Thymus (tissue), 11 donors: ENCODE data around the gene UGGT2. TPM values are rescaled to one million over a fixed set of nuclear protein-coding genes. Genes with fewer than 3 reads are reported as not detected.

Experiments
- DNase-seq, 9 donors: peaks; one replicate each; pipeline ENCODE4 v3.0.0-alpha.2; 2013; ENCODE audit warnings: low spot score in 9 of 9, low read depth in 6 of 9, missing footprints in 1 of 9
- H3K27ac ChIP-seq, 2 donors: one replicate each; pipeline ENCODE4 v1.5.1; 2013; ENCODE audit warnings: control low read depth in 1 of 2, low read depth in 1 of 2, low read length in 1 of 2, mild to moderate bottlenecking in 1 of 2, moderate library complexity in 1 of 2
- H3K27me3 ChIP-seq, 2 donors: one replicate each; pipeline ENCODE4 v1.5.1; 2013; ENCODE audit warnings: low read length in 1 of 2; ENCODE audit not compliant: control insufficient read depth in 2 of 2, insufficient read depth in 1 of 2
- H3K36me3 ChIP-seq, 2 donors: one replicate each; pipeline ENCODE4 v1.5.1; 2013; ENCODE audit warnings: low read length in 1 of 2, mild to moderate bottlenecking in 1 of 2, moderate library complexity in 1 of 2; ENCODE audit not compliant: control insufficient read depth in 2 of 2, insufficient read depth in 2 of 2
- H3K4me1 ChIP-seq, 2 donors: one replicate each; pipeline ENCODE4 v1.5.1; 2013; ENCODE audit warnings: low read length in 2 of 2; ENCODE audit not compliant: control insufficient read depth in 2 of 2, insufficient read depth in 2 of 2
- H3K4me3 ChIP-seq, 2 donors: one replicate each; pipeline ENCODE4 v1.5.1; 2013; ENCODE audit warnings: low read length in 2 of 2, control low read depth in 1 of 2, mild to moderate bottlenecking in 1 of 2
- H3K9me3 ChIP-seq, 2 donors: one replicate each; pipeline ENCODE4 v1.5.1; 2013; ENCODE audit warnings: low read length in 1 of 2, mild to moderate bottlenecking in 1 of 2; ENCODE audit not compliant: control insufficient read depth in 2 of 2, insufficient read depth in 1 of 2
- WGBS: extraction: QIAGEN DNeasy Blood & Tissue Kit; methylation state at CpG from one replicate; pipeline ENCODE4 v1.1.7; 2013; 5-methylcytosine and 5-hydroxymethylcytosine counted together
- polyA plus RNA-seq: library from polyadenylated mRNA; stranded (reverse); fragments of 200-250 nt; gene quantifications from one replicate; pipeline ENCODE4 v1.2.3, GENCODE V29; 2013
- total RNA-seq: library from RNA; stranded (reverse); fragments of 120-200 nt; gene quantifications from one replicate; pipeline ENCODE4 v1.2.4, GENCODE V29; 2013
- donor health status: healthy.

Gene UGGT2
- total and polyA plus RNA-seq, 2 donors: 6.4 to 6.8 TPM

- Histone ChIP-seq H3K4me3 (no peak overlapping the region), H3K27me3 (peaks cover 42 to 57% of the 10 kb centered on the region in 2 donors), H3K36me3 (no peaks in the 10 kb centered on the region)
Measured at GRCh38 chr13:96089139-96089538, 35.9 kb upstream of the UGGT2 start.

DNA sequence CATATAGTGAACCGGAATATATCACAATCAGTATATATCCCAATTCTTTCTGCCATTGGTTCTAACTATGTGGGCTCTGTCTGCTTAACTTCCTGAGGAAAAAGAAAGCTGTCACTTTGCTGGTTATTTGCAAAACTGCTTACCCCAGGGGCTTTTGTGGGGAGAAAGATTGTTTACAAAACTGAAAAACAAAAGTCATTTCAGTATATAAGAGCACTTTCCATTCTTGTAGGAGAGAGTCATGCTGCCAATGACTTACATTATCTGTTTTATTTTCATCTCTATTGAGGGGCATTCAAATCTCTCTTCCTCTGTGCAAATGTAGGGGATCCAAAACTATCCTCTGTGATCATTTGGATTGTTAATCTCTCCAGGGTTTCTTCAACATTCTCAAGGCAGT, 33.5 kb upstream of the UGGT2 start:
- no peak for DNase-seq
- Histone ChIP-seq H3K36me3 (no peaks in the 10 kb centered on the region), H3K4me3 (no peak overlapping the region), H3K4me1 (no peaks in the 10 kb centered on the region), H3K27ac (no peak overlapping the region), H3K27me3 (peaks cover 36 to 37% of the 10 kb centered on the region in 2 donors), H3K9me3 (no peaks in the 10 kb centered on the region)
- WGBS: 97% methylated on average over 1 of the region's 1 CpG

More at GRCh38 chr13:96089139-96089538, 35.9 kb upstream of the UGGT2 start:
- Histone ChIP-seq H3K4me1 (no peaks in the 10 kb centered on the region), H3K27ac (no peak overlapping the region), H3K9me3 (no peaks in the 10 kb centered on the region)
- DNase-seq: no peak
- WGBS: 55% methylated on average over 4 of the region's 4 CpGs

DNA sequence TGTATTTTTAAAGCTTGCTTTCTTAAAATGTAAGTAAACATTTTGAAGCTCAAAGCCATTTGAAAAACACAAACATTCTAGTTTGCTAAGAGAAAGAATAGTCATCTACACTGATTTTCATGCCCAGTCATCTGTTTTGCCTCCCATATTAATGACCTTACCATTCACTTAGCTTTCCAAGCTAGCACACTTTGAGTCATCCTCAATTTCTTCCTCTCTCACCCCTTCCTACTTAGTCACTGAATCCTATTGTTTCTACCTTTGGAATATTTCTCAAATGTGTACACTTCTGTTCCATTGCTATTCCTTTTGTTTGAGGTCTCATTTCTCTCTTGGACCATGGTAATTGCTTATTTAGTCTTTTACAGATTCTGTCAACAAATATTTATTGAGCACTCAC, 29.4 kb upstream of the UGGT2 start:
- no peaks in the 10 kb centered on the region for H3K9me3 ChIP-seq
- H3K27me3 ChIP-seq: peaks cover 3 to 5% of the 10 kb centered on the region in 2 donors
- no peak overlapping the region for H3K27ac ChIP-seq
- H3K4me3 ChIP-seq: no peak overlapping the region
- no peak for DNase-seq
- no peaks in the 10 kb centered on the region for H3K36me3 ChIP-seq
- H3K4me1 ChIP-seq: no peaks in the 10 kb centered on the region

DNA sequence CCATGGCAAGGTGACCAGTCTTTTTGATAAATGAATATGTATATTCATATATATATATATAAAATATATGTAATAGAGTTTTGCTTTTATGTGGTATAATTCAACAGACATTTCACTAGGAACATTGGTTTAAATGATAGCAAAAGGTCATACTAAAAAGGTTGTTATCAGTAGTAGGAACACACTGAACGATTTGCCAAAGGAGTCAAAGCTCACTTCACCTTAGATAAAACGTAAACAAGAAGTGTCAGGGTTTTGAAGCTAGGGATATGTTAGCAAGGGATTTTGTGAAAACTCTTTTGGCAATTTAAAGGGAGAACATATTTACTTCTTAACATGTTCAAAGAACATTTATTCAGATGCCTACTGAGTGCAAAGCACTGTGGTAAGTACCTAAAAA, 28.7 kb upstream of the UGGT2 start:
- Histone ChIP-seq H3K9me3 (no peaks in the 10 kb centered on the region), H3K4me3 (no peak overlapping the region), H3K4me1 (no peaks in the 10 kb centered on the region), H3K27me3 (no peaks in the 10 kb centered on the region), H3K36me3 (no peaks in the 10 kb centered on the region), H3K27ac (no peak overlapping the region)
- DNase-seq: no peak
- 65% methylated on average over 2 of the region's 2 CpGs for whole genome bisulfite sequencing

GRCh38 chr13:96080676-96081075, 27.5 kb upstream of the UGGT2 start:
- no peaks in the 10 kb centered on the region for H3K36me3 ChIP-seq
- H3K4me1 ChIP-seq: no peaks in the 10 kb centered on the region
- no peaks in the 10 kb centered on the region for H3K27me3 ChIP-seq
- no peak overlapping the region for H3K27ac ChIP-seq
- no peak overlapping the region for H3K4me3 ChIP-seq
- 93% methylated on average over 5 of the region's 5 CpGs for WGBS
- no peaks in the 10 kb centered on the region for H3K9me3 ChIP-seq
- DNase-seq: no peak

DNA sequence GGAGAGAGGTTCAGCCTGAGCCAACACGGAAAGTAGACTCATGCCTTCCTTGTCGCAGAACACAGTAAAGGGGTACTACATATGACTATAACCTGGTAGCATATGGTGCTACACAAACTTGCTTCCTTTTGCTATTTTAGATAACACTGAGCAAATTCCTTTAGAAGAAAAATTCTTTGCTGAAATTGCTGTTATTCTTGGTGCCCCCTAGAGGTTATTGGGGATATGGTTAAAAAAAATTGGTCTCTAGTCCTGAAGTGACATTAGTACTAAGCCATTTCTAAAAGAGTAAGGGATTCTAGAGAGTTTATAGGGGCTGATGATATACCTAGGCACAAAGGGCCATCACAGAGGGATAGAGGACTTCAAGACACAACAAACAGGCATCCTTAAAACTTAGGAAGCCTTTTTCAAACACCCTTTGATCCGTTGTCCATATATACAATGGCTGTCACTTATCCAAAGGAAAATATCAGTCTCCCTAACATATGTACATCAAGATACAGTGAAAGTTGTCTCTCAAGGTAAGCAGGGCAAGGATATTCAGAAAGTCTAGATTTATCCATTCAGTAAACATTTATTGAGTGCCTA, 22.8 kb upstream of the UGGT2 start:
- no peak for DNase-seq
- Histone ChIP-seq H3K36me3 (no peaks in the 10 kb centered on the region), H3K27ac (no peak overlapping the region), H3K4me1 (no peaks in the 10 kb centered on the region), H3K27me3 (no peaks in the 10 kb centered on the region), H3K4me3 (no peak overlapping the region), H3K9me3 (no peaks in the 10 kb centered on the region)
- WGBS: 81% methylated on average over 3 of the region's 3 CpGs

DNA sequence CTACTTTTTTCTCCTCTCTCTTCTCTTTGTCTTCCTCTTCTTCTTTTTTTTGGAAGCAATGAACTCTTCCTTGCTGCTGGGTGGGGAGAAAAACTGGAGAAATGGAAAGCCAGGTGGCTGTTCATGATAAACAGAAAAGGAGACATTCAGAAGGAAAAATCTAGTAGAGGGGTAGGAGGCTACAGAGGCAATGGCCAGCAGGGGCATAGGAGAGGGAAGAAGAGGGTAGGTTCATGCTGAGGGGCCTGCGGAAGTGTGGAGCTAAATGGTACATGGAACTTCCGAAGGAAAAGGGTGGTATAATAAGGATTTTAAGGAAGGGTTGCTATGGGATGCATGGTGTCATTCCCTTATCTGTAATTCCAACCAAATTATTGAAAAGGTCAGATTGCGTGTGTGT, 19.2 kb upstream of the UGGT2 start:
- Histone ChIP-seq H3K36me3 (no peaks in the 10 kb centered on the region), H3K27me3 (no peaks in the 10 kb centered on the region), H3K27ac (no peak overlapping the region), H3K9me3 (no peaks in the 10 kb centered on the region), H3K4me3 (no peak overlapping the region), H3K4me1 (no peaks in the 10 kb centered on the region)
- 85% methylated on average over 3 of the region's 3 CpGs for WGBS
- DNase-seq: no peak

- DNase-seq: no peak
- no peaks in the 10 kb centered on the region for H3K9me3 ChIP-seq
- no peak overlapping the region for H3K27ac ChIP-seq
- H3K36me3 ChIP-seq: no peaks in the 10 kb centered on the region
- no peaks in the 10 kb centered on the region for H3K27me3 ChIP-seq
- H3K4me1 ChIP-seq: no peaks in the 10 kb centered on the region
- WGBS: 94% methylated on average over 6 of the region's 6 CpGs
- H3K4me3 ChIP-seq: no peak overlapping the region
Measured at GRCh38 chr13:96071504-96071903, 18.3 kb upstream of the UGGT2 start.

- H3K27me3 ChIP-seq: no peaks in the 10 kb centered on the region
- no peak overlapping the region for H3K4me3 ChIP-seq
- H3K36me3 ChIP-seq: no peaks in the 10 kb centered on the region
- H3K9me3 ChIP-seq: no peaks in the 10 kb centered on the region
- no peak overlapping the region for H3K27ac ChIP-seq
- no peaks in the 10 kb centered on the region for H3K4me1 ChIP-seq
- WGBS: 66% methylated on average over 2 of the region's 2 CpGs
- no peak for DNase-seq
Measured at GRCh38 chr13:96068729-96069128, 15.5 kb upstream of the UGGT2 start.

DNA sequence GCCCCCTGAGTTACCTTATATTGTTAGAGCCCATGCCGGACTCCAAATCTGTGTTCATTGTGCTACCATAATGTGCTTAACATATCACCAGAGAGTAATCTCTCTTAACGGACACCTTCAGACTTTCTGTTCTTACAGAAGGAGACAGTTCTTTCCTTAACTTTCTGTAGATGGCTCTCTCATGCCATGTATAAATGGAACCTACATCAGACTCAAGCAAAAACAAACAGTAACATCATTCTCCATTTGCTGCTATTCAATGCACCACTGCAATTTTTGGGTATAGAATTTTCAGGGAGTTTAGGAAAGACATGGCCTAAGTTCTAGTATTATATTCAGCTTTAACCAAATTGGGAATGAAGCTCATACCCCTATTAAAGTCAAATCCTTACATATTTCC, 12.6 kb upstream of the UGGT2 start:
- Histone ChIP-seq H3K27me3 (no peaks in the 10 kb centered on the region), H3K9me3 (no peaks in the 10 kb centered on the region), H3K36me3 (no peaks in the 10 kb centered on the region), H3K4me3 (no peak overlapping the region), H3K27ac (no peak overlapping the region), H3K4me1 (no peaks in the 10 kb centered on the region)
- 93% methylated on average over 2 of the region's 2 CpGs for WGBS
- DNase-seq: no peak
